ENCODE data around the gene COPS9. TPM values are rescaled to one million over a fixed set of nuclear protein-coding genes. Genes with fewer than 3 reads are reported as not detected.

The COPS9 gene
- total RNA-seq, 2 donors from 2014 or later: 156 to 179 TPM

GRCh38 chr2:240127911-240128607 is 8.0 kb downstream of the COPS9 start:
- no peak overlapping the region for H3K4me3 ChIP-seq
- no peak overlapping the region for H3K27ac ChIP-seq
- 85% methylated on average over 16 of the region's 16 CpGs for WGBS
- no peak for DNase-seq (ENCODE audit: low spot score)
- H3K27me3 ChIP-seq (replicated peaks; ENCODE audit: insufficient read depth): no peaks in the 10 kb centered on the region
- H3K4me1 ChIP-seq (replicated peaks): no peaks in the 10 kb centered on the region
- TF ChIP-seq POLR2AphosphoS5 (IDR thresholded peaks at IDR 0.05): no peak
- no peak for TF ChIP-seq CTCF (IDR thresholded peaks at IDR 0.05)
- no peak for TF ChIP-seq POLR2A (IDR thresholded peaks at IDR 0.05)
- intact Hi-C loops (cut with DNase I): no loop called here
- no peaks in the 10 kb centered on the region for H3K9me3 ChIP-seq
- H3K36me3 ChIP-seq: peaks cover 0 to 15% of the 10 kb centered on the region in 2 donors

GRCh38 chr2:240127191-240127750 is 8.8 kb downstream of the COPS9 start:
- Histone ChIP-seq H3K36me3 (peaks cover 0 to 15% of the 10 kb centered on the region in 2 donors), H3K27ac (no peak overlapping the region), H3K27me3 (replicated peaks; ENCODE audit: insufficient read depth) (no peaks in the 10 kb centered on the region), H3K9me3 (no peaks in the 10 kb centered on the region), H3K4me3 (no peak overlapping the region), H3K4me1 (replicated peaks) (no peaks in the 10 kb centered on the region)
- TF ChIP-seq POLR2AphosphoS5 (IDR thresholded peaks at IDR 0.05) (no peak), POLR2A (IDR thresholded peaks at IDR 0.05) (no peak), CTCF (IDR thresholded peaks at IDR 0.05) (no peak)
- WGBS: 81% methylated on average over 7 of the region's 7 CpGs
- intact Hi-C loops (cut with DNase I): no loop called here
- no peak for DNase-seq (ENCODE audit: low spot score)

- intact Hi-C loops (cut with DNase I): no loop called here
- Histone ChIP-seq H3K4me1 (replicated peaks) (no peaks in the 10 kb centered on the region), H3K27ac (no peak overlapping the region), H3K27me3 (replicated peaks; ENCODE audit: insufficient read depth) (no peaks in the 10 kb centered on the region), H3K9me3 (no peaks in the 10 kb centered on the region), H3K36me3 (peaks cover 0 to 12% of the 10 kb centered on the region in 2 donors), H3K4me3 (no peak overlapping the region)
- 97% methylated on average over 10 of the region's 10 CpGs for WGBS
- TF ChIP-seq POLR2A (IDR thresholded peaks at IDR 0.05) (no peak), CTCF (IDR thresholded peaks at IDR 0.05) (no peak), POLR2AphosphoS5 (IDR thresholded peaks at IDR 0.05) (no peak)
- DNase-seq (ENCODE audit: low spot score): no peak
These were observed 9.4 kb downstream of the COPS9 start for GRCh38 chr2:240126731-240127130.

- Histone ChIP-seq H3K27ac (no peak overlapping the region), H3K36me3 (peaks cover 0 to 9% of the 10 kb centered on the region in 2 donors), H3K4me1 (replicated peaks) (no peaks in the 10 kb centered on the region), H3K9me3 (no peaks in the 10 kb centered on the region), H3K27me3 (replicated peaks; ENCODE audit: insufficient read depth) (no peaks in the 10 kb centered on the region), H3K4me3 (no peak overlapping the region)
- intact Hi-C loops (cut with DNase I): no loop called here
- whole genome bisulfite sequencing: 93% methylated on average over 14 of the region's 14 CpGs
- TF ChIP-seq POLR2AphosphoS5 (IDR thresholded peaks at IDR 0.05) (no peak), POLR2A (IDR thresholded peaks at IDR 0.05) (no peak), CTCF (IDR thresholded peaks at IDR 0.05) (no peak)
- DNase-seq (ENCODE audit: low spot score): no peak
These were observed 10.4 kb downstream of the COPS9 start for GRCh38 chr2:240125742-240126141.

- no peak for DNase-seq (ENCODE audit: low spot score)
These were observed 11.5 kb downstream of the COPS9 start for GRCh38 chr2:240124651-240125030.

More at GRCh38 chr2:240124651-240125030, 11.5 kb downstream of the COPS9 start:
- WGBS: 95% methylated on average over 8 of the region's 8 CpGs
- H3K27me3 ChIP-seq (replicated peaks; ENCODE audit: insufficient read depth): no peaks in the 10 kb centered on the region
- no peaks in the 10 kb centered on the region for H3K9me3 ChIP-seq
- no peaks in the 10 kb centered on the region for H3K36me3 ChIP-seq
- H3K4me3 ChIP-seq: no peak overlapping the region
- no peak overlapping the region for H3K27ac ChIP-seq
- H3K4me1 ChIP-seq (replicated peaks): no peaks in the 10 kb centered on the region
- intact Hi-C loops (cut with DNase I): no loop called here
- TF ChIP-seq POLR2AphosphoS5 (IDR thresholded peaks at IDR 0.05) (no peak), CTCF (IDR thresholded peaks at IDR 0.05) (no peak), POLR2A (IDR thresholded peaks at IDR 0.05) (no peak)
